Endothelial cell of umbilical vein (primary cell): ENCODE data around the gene CLIC1. TPM values are rescaled to one million over a fixed set of nuclear protein-coding genes. Genes with fewer than 3 reads are reported as not detected.

Experiments used
- BruUV-seq: library from RNA; stranded (reverse); fragments of 400-500 nt; replicated peaks from 2 replicates; lab custom pipeline; 2021; lab: Mats Ljungman, UMichigan
- CTCF ChIA-PET: fragments of 300-600, 350-600 bp; sonication (Branson Sonifier 250); formaldehyde crosslinking; loops from one replicate; lab custom pipeline; 2021; ENCODE audit warnings: antibody characterized with exemption, inconsistent platforms; lab: Charles Lee
- POLR2A ChIA-PET: fragments of 300-600, 350-600 bp; sonication (Branson Sonifier 250); formaldehyde crosslinking; loops from one replicate; lab custom pipeline; 2021; ENCODE audit warnings: antibody characterized with exemption, inconsistent platforms; lab: Charles Lee
- DNase-seq: peaks from one replicate; pipeline ENCODE4 v3.0.0-alpha.2; 2011; ENCODE audit warnings: low read depth, low spot score
- FAIRE-seq: peaks from 2 replicates; lab custom pipeline; 2011; peaks lifted over from hg19 to GRCh38; lab: Jason Lieb, UNC
- H2AFZ ChIP-seq: 2 replicates; pipeline ENCODE4 v1.6.0; 2012; ENCODE audit warnings: low read depth, low read length, control low read depth, inconsistent platforms
- H3K27ac ChIP-seq: 2 replicates; pipeline ENCODE4 v1.5.1; 2011; ENCODE audit warnings: low read depth, mild to moderate bottlenecking, control low read depth, low read length, moderate library complexity; ENCODE audit not compliant: insufficient read depth
- H3K27me3 ChIP-seq, 2 experiments: 2 replicates each; pipeline versions ENCODE4 v1.6.0 to v1.6.1; 2011; ENCODE audit warnings: low read length in 2 of 2, mixed read lengths in 1 of 2; ENCODE audit not compliant: control insufficient read depth in 2 of 2, insufficient read depth in 2 of 2
- H3K36me3 ChIP-seq, 2 experiments: 2 replicates in 1 of 2; 3 replicates in 1 of 2; pipeline ENCODE4 v1.5.1; 2011; ENCODE audit warnings: low read length in 2 of 2, mild to moderate bottlenecking in 1 of 2, moderate library complexity in 1 of 2; ENCODE audit not compliant: control insufficient read depth in 2 of 2, insufficient read depth in 2 of 2; ENCODE audit errors: extremely low read depth in 1 of 2
- H3K4me1 ChIP-seq: 3 replicates; pipeline ENCODE4 v1.5.1; 2011; ENCODE audit warnings: mild to moderate bottlenecking, low read length; ENCODE audit not compliant: control insufficient read depth, insufficient read depth; ENCODE audit errors: extremely low read depth
- H3K4me2 ChIP-seq: 2 replicates; pipeline ENCODE4 v1.6.1; 2011; ENCODE audit warnings: low read length, control low read depth, mixed read lengths; ENCODE audit not compliant: insufficient read depth
- H3K4me3 ChIP-seq, 3 experiments: fragments of 200-600 bp in 1 of 3; sonication (generic), shearing (Covaris generic) in 1 of 3; replicated peaks in 1 of 3; 2 replicates each; pipeline ENCODE4 v1.5.1; 2011 to 2016; ENCODE audit warnings: control low read depth in 3 of 3, low read length in 3 of 3, mild to moderate bottlenecking in 2 of 3, inconsistent platforms in 1 of 3, low read depth in 1 of 3, moderate library complexity in 1 of 3; ENCODE audit not compliant: insufficient read depth in 1 of 3
- H3K79me2 ChIP-seq: 2 replicates; pipeline ENCODE4 v1.6.0; 2012; ENCODE audit warnings: low read length, inconsistent platforms; ENCODE audit not compliant: control insufficient read depth, insufficient read depth
- H3K9ac ChIP-seq: replicated peaks from 2 replicates; pipeline ENCODE3; 2011; ENCODE audit warnings: low read length, control low read depth; ENCODE audit not compliant: insufficient read depth; ENCODE audit errors: extremely low read depth
- H3K9me1 ChIP-seq: replicated peaks from 3 replicates; pipeline ENCODE4 v1.6.0; 2011; ENCODE audit warnings: mild to moderate bottlenecking, low read length; ENCODE audit not compliant: control insufficient read depth, insufficient read depth; ENCODE audit errors: extremely low read depth
- H3K9me3 ChIP-seq: replicated peaks from 2 replicates; pipeline ENCODE4 v1.5.1; 2012; ENCODE audit warnings: low read length, inconsistent platforms; ENCODE audit not compliant: control insufficient read depth, insufficient read depth
- H4K20me1 ChIP-seq: replicated peaks from 2 replicates; pipeline ENCODE3; 2011; ENCODE audit warnings: mild to moderate bottlenecking, low read length; ENCODE audit not compliant: control insufficient read depth, insufficient read depth; ENCODE audit errors: extremely low read depth
- GATA2 ChIP-seq: IDR thresholded peaks from 2 replicates; pipeline ENCODE4 v1.7.0; 2011; ENCODE audit warnings: low read depth, mild to moderate bottlenecking, moderate library complexity, mixed read lengths, low read length; ENCODE audit not compliant: insufficient read length, insufficient read depth
- JUN ChIP-seq: IDR thresholded peaks from 2 replicates; pipeline ENCODE4 v1.6.1; 2011; ENCODE audit warnings: borderline replicate concordance, low read depth; ENCODE audit not compliant: insufficient read length, insufficient read depth
- POLR2A ChIP-seq: IDR thresholded peaks from 2 replicates; pipeline ENCODE4 v1.6.1; 2012; ENCODE audit warnings: low read depth, mild to moderate bottlenecking, control low read depth, low read length
- POLR2AphosphoS5 ChIP-seq: IDR thresholded peaks from 2 replicates; pipeline ENCODE4 v1.6.1; 2012; ENCODE audit warnings: low read depth, mild to moderate bottlenecking, control low read depth, low read length, moderate library complexity; ENCODE audit not compliant: insufficient read depth
- dilution Hi-C: fragments of 300-500 bp; cut with MboI; formaldehyde crosslinking; loops from one replicate; pipeline ENCODE4 v1.15.0; 2019; ENCODE audit warnings: low sequenced_read_pairs; ENCODE audit not compliant: extremely low pct_ligation_motif_present
- intact Hi-C: fragments of 100-400 bp; cut with micrococcal nuclease; formaldehyde crosslinking; loops from one replicate; pipeline ENCODE4 v1.10.0; 2022
- polyA plus RNA-seq, 4 experiments: library from polyadenylated mRNA; depleted of rRNA in 3 of 4; stranded (reverse) in 3 of 4; unstranded in 1 of 4; fragments of >200 nt; gene quantifications; 2 replicates each; pipeline versions ENCODE4 v1.2.1 to v1.2.3, GENCODE V29; 2011 to 2012; ENCODE audit warnings: missing spikeins in 1 of 4
- total RNA-seq: library from RNA; stranded (reverse); gene quantifications from 2 replicates; pipeline ENCODE4 v1.2.3, GENCODE V29; 2021
- TF ChIP-seq, protein P1 (sequence below): IDR thresholded peaks from 2 replicates; pipeline ENCODE4 v1.6.1; 2011; ENCODE audit not compliant: insufficient read depth, insufficient read length

CLIC1 gene
- total and polyA plus RNA-seq, 2 donors (not counting 3 experiments of a cell fraction or from before 2014, with no cell fraction given) = 543 to 578 TPM

DNA sequence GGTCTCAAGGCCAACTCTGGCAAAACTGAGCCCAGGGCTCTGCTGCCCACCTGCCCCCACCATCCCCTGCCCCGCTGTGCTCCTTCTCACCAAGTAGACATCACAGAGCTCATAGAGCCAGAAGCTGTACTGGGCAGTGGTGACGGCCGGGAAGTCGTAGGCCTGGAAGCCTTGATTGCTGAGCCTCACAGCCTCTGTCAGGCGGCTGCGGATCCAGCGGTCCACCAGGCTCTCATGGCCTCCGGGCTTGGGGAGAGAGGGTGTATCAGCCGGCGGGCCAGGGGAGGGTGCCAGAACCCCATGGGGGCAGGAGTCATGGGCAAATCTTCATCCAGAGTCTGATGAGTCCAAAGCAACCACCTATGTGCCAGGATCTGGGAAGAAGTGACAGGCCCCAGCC, 43.6 kb upstream of the CLIC1 start:
- Histone ChIP-seq H3K4me1 (peaks cover 4% of the 10 kb centered on the region), H3K4me2 (no peak overlapping the region), H3K4me3 (no peak overlapping the region), H4K20me1 (no peaks in the 10 kb centered on the region), H3K27ac (no peak overlapping the region), H3K36me3 (peaks cover 7 to 45% of the 10 kb centered on the region in 2 experiments), H3K27me3 (no peaks in the 10 kb centered on the region), H3K9ac (no peak overlapping the region), H3K9me1 (no peaks in the 10 kb centered on the region), H3K79me2 (no peaks in the 10 kb centered on the region), H2AFZ (no peak overlapping the region), H3K9me3 (no peaks in the 10 kb centered on the region)
- no peak for TF ChIP-seq POLR2AphosphoS5
- TF ChIP-seq, protein P1, sequence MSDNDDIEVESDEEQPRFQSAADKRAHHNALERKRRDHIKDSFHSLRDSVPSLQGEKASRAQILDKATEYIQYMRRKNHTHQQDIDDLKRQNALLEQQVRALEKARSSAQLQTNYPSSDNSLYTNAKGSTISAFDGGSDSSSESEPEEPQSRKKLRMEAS = no peak
- CTCF ChIA-PET = interaction anchor here (0.9 to 2.3 kb wide), 2 partner anchors 10 to 11 kb away, joined by 3 to 14 read pairs; no protein-coding TSS in a partner anchor
- POLR2A ChIA-PET = no interaction called here
- FAIRE-seq (no peak), DNase-seq (no peak)
- no TSS peak for BruUV-seq
- dilution Hi-C loops = no loop called here
- intact Hi-C loops = no loop called here

DNA sequence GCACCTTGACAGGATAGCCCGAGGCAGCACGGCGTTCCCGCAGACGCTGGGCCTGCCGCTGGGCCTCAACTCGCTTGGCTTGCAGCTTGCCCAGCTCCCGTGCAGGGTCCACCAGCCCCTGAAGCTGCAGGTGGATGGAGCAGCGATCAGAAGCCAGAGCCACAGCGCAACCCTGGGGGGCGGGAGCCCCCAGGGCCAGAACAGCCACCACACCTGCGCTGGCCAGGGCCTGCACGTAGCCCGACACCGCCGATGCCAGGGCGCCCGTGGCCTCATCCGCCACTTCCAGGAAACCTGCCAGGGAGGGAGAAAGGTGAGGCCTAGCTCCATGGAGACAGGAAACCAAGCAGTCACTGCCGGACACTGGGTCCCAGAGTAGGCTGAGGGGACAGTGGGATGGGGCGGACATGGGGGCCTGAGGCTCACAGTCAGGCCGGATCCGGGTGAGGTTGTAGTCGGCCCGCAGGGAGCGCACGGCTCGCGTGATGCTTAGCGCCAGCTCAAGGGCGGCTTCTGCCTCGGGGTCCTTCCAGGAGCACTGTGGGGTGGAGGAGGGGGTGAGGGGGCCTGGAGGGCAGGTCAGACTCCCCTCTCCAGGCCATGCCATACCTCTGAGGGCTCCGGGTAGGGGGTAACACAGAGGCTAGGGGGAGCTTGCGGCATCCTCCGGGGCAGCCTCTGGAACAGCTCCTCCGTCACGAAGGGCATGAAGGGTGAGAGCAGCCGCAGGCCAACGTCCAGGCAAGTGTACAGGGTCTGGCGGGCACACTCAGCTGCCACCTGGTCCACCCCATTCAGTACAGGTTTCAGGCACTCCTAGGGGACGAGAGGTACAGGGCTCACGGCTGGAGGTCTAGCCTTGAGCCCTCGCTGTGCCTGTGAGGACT, 42.9 kb upstream of the CLIC1 start:
- ChIA-PET CTCF (interaction anchor here (1.0 to 2.3 kb wide), 2 partner anchors 9 to 12 kb away, joined by 4 to 14 read pairs; no protein-coding TSS in a partner anchor), POLR2A (no interaction called here)
- dilution Hi-C loops (no loop called here), intact Hi-C loops (no loop called here)
- Histone ChIP-seq H3K4me3 (no peak overlapping the region), H2AFZ (no peak overlapping the region), H4K20me1 (no peaks in the 10 kb centered on the region), H3K4me2 (no peak overlapping the region), H3K79me2 (no peaks in the 10 kb centered on the region), H3K9ac (no peak overlapping the region), H3K9me3 (no peaks in the 10 kb centered on the region), H3K27ac (no peak overlapping the region), H3K36me3 (peaks cover 3 to 38% of the 10 kb centered on the region in 2 experiments), H3K27me3 (no peaks in the 10 kb centered on the region), H3K4me1 (peaks cover 4% of the 10 kb centered on the region), H3K9me1 (no peaks in the 10 kb centered on the region)
- BruUV-seq = TSS peak; percentile 37
- DNase-seq (no peak), FAIRE-seq (no peak)
- TF ChIP-seq, protein P1 = no peak
- TF ChIP-seq POLR2AphosphoS5 (no peak), POLR2A (no peak), JUN (no peak), GATA2 (no peak)
